GM21423 (cell line): ENCODE data around the gene C12orf50.
A peak's percentile ranks its signal among the peaks of the same experiment; 100 is the strongest.
"Not testable (repeated sequence)": the region's sequence is repeated elsewhere in the genome, so short reads cannot be mapped to it uniquely, and the experiment has no call there.

Experiments used
- ATAC-seq: cut with Tn5 transposase; IDR thresholded peaks from one replicate; pipeline ENCODE4 v1.9.1; 2021; ENCODE audit warnings: mild to moderate bottlenecking, moderate library complexity; ENCODE audit not compliant: unreplicated experiment

The C12orf50 gene

GRCh38 chr12:88029093-88029665 is at the start of gene C12orf50:
Gene C12orf50 (minus strand): TSS chr12:88029401. CDS start chr12:88026962, 2,439 bp downstream.
- ATAC-seq: no peak

GRCh38 chr12:88067301-88067700 is 38.1 kb upstream of the C12orf50 start:
- no peak for ATAC-seq

- peak; percentile 95 for ATAC-seq
These were observed 34.2 kb upstream of the C12orf50 start for GRCh38 chr12:88063375-88063774.

- ATAC-seq: peak; percentile 58
These were observed 33.3 kb upstream of the C12orf50 start for GRCh38 chr12:88062474-88062873.

GRCh38 chr12:88058719-88059077 is 29.5 kb upstream of the C12orf50 start:
- ATAC-seq: no peak

GRCh38 chr12:88057994-88058718 is 29.0 kb upstream of the C12orf50 start:
- ATAC-seq: no peak

- ATAC-seq: no peak
These were observed 27.4 kb upstream of the C12orf50 start for GRCh38 chr12:88056571-88056970.

GRCh38 chr12:88052686-88053085 is 23.5 kb upstream of the C12orf50 start:
- ATAC-seq: peak; percentile 68

GRCh38 chr12:88044035-88044434 is 14.8 kb upstream of the C12orf50 start:
- no peak for ATAC-seq

- no peak for ATAC-seq
These were observed 8.6 kb upstream of the C12orf50 start for GRCh38 chr12:88037770-88038169.

GRCh38 chr12:88036353-88036965 is 7.3 kb upstream of the C12orf50 start:
- no peak for ATAC-seq

- ATAC-seq: peak; percentile 20
These were observed 6.7 kb upstream of the C12orf50 start for GRCh38 chr12:88035907-88036289.

- ATAC-seq: peak; percentile 100
These were observed 6.2 kb upstream of the C12orf50 start for GRCh38 chr12:88035271-88035906.

- ATAC-seq: not testable (repeated sequence)
These were observed 2.0 kb upstream of the C12orf50 start for GRCh38 chr12:88031161-88031560.

- no peak for ATAC-seq
These were observed 3.0 kb downstream of the C12orf50 start for GRCh38 chr12:88026196-88026595.

GRCh38 chr12:88017964-88018363 is 11.2 kb downstream of the C12orf50 start:
- no peak for ATAC-seq

- no peak for ATAC-seq
These were observed 13.4 kb downstream of the C12orf50 start for GRCh38 chr12:88015825-88016224.

GRCh38 chr12:88011755-88012154 is 17.4 kb downstream of the C12orf50 start:
- no peak for ATAC-seq

GRCh38 chr12:88006351-88006750 is 22.9 kb downstream of the C12orf50 start:
- no peak for ATAC-seq

- ATAC-seq: no peak
These were observed 27.9 kb downstream of the C12orf50 start for GRCh38 chr12:88001327-88001726.

- ATAC-seq: peak; percentile 91
These were observed 33.5 kb downstream of the C12orf50 start for GRCh38 chr12:87995581-87996178.
